GM18498 (cell line): ENCODE data around the gene MAJIN.

Experiments used
- ATAC-seq: cut with Tn5 transposase; IDR thresholded peaks from one replicate; pipeline ENCODE4 v1.9.1; 2021; ENCODE audit warnings: mild to moderate bottlenecking, moderate library complexity; ENCODE audit not compliant: unreplicated experiment

Gene MAJIN

DNA sequence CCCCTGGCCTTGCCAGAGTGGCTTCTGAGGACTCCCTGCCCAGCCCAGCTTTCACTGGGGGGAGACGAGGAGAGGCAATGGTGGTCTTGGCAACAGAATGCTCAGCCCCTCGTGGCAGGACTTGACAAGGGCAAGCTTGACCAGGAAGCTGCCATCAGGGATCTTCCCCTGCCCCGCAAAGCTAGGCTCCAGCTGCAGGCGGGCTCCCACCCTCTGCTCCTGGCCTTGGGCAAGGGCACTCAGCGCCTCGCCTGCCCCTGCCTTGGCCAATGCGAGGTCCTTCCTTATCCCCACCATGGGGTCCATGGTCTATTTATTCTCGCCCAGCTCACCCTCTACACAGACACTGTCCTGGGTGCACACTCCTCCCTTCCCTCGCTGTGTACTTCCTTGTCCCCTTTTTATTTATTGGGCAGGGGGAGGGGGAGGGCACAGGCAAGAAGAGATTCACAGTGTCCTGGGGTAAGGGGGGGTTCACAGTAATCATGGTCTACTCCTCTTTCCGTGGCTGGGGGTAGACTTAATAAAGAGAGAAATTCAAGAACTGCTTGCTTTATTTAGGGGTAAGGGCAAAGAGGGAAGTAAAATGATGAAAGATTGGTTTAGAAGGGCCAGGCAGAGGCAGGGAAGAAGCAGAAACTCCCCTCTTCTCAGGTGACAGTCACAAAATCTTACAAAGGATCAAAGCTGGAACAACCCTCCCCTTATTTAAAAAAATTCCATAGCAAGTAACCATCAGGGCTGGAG, 37.8 kb downstream of the MAJIN start:
- ATAC-seq, result no peak

DNA sequence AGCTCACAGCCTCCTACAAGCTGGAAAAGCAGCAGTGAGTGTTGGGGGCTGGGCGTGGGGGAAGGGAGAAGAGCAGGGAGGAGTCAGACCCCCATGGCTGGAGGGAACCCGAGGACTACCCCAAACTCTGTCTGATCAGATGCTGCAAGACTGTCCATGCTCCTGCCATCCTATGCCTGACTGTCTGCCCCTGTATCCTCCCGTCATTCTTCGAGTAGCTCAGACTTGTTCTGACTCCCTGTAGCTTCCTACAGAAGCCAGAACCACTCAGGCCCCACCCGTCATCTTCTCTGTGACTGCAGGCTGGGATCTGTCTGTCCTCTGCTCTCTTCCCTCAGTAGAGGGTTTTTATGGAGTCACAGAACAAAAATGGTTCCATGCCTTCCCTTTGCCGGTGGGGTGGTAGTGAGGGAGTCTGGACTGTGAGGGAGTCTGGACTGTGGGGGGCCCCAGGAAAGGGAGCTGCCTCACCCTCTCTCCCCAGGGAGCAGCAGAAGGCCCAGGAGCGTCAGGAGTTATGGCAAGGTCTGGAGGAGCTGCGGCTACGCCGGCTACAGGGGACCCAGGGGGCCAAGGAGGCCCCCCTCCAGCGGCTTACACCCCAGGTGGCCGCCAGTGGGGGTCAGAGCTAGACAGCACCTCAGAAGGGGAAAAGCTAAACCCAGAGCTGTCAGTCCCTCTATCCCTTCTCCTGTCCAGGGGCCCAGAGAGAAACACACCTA, 38.5 kb downstream of the MAJIN start:
- ATAC-seq, result no peak

DNA sequence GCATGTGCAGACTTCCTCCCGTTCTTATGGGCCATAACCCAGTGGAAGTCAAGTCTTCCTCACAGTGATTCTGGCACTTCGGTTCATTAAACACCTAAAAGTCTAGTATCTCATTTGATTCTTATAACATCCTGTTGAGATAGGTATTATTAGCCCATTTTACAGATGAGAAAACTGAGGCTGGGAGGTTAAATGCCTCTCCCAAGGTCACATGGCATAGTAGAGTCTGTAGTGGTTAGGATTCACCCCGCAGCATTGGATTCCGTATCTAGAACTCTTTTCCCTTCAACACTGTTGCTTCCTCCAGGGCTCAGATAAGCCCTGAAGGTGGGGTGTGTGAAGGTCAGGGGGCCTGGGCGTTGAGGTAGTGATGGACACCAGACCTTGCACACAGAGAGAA, 39.6 kb downstream of the MAJIN start:
- no peak for ATAC-seq

- ATAC-seq, result no peak
Measured at GRCh38 chr11:64931290-64931689, 40.6 kb downstream of the MAJIN start.

DNA sequence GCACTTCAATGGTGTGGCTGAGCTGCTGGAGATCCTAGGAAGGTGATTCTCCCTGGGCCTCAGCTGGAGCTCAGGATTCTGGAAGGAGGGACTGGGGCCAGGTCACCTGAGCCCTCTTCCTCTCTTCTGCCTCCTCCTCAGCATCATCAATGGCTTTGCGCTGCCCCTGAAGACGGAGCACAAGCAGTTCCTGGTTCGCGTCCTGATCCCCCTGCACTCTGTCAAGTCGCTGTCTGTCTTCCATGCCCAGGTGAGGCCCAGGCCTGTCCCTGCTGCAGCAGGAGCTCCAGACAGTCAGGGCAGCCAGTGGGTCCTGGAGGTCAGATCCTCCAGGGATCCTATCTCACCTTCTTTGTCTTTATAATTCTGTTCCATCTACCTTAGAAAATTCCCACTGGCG, 41.6 kb downstream of the MAJIN start:
- no peak for ATAC-seq

- no peak for ATAC-seq
Measured at GRCh38 chr11:64929625-64930024, 42.3 kb downstream of the MAJIN start.

GRCh38 chr11:64928957-64929356, 43.0 kb downstream of the MAJIN start:
- ATAC-seq, result no peak

DNA sequence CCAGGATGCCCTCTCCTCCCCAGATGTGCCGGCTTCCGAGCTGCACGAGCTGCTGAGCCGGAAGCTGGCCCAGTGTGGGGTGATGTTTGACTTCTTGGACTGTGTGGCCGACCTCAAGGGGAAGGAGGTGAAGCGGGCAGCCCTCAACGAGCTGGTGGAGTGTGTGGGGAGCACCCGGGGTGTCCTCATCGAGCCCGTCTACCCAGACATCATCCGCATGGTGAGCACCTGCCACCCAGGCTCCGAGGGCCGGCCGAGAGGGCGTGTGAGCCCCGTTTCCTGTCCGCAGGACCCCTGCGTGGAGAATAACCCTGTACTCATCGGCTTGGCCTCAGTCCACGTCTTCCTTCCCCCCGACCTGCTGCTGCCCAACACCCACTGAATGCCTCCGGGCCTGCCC, 45.2 kb downstream of the MAJIN start:
- ATAC-seq, result no peak

- no peak for ATAC-seq
Measured at GRCh38 chr11:64925536-64926436, 46.1 kb downstream of the MAJIN start.

GRCh38 chr11:64924910-64925284, 47.0 kb downstream of the MAJIN start:
- ATAC-seq, result peak; percentile 5

- ATAC-seq, result peak; percentile 86
Measured at GRCh38 chr11:64923944-64924909, 47.7 kb downstream of the MAJIN start, which contains the start of gene PPP2R5B. PPP2R5B (plus strand) TSS chr11:64924689; CDS start chr11:64925735, 1,046 bp downstream.

DNA sequence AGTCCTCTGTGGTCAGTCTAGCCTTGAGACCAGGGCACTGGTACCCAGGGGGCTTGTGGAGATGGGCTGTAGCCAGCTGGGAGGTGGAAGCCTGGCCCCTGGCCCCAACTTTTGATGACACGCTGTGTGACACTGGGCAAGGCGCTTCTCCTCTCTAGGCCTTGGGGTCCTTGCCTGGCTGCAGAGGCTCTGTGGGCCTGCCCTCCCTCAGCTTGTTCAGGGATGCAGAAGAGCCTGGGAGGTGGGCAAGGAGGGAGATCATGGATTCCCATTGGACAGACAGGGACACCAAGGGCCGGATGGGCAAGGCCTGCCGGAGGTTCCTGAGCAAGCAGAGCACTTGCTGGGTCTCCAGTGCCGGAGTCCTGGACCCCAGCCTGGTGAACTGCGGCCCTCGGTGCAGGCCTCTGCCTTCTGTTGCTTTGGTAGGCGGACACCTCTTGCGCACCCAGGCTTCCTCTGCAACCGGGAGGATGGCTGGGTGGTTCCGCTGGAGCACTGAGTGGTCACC, 48.7 kb downstream of the MAJIN start:
- ATAC-seq, result no peak

DNA sequence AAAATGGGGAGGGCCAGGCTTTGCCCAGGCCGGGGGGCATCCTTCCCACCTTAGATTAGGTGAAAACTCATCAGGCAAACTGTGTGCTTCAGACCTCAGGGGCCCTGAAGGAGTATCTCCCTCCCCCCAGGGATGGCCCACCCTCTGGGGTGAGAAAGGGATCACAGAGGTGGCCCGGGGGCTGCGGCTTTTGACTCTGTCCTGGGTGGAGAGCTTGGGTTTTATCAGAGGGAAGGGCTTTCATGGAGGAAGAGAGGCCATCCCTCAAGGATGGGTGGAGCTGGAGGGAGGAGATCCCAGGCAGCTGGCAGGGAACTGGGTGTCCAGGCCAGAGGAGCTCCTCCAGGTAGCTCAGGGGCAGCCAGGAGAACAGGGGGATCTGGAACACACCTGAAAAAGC, 50.5 kb downstream of the MAJIN start:
- no peak for ATAC-seq

DNA sequence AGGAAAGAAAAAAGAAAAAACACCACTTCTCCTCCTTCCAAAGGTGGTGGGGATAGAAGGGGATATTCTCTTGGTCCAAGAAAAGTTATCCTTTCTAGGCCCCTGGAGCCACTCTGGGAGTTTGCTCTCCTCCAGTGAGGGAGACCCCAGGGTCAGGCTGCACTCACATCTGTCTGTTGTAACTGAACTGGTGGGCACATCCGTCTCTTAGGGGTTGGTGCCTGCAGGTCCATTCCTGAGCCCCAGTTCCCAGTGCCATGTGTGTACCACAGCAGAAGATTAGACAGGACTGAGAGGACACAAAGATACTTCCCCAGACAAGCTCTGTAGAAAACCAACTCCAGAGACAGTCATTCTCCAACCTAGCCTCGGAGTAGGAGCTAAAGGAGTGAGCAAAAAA, 51.8 kb downstream of the MAJIN start:
- no peak for ATAC-seq

DNA sequence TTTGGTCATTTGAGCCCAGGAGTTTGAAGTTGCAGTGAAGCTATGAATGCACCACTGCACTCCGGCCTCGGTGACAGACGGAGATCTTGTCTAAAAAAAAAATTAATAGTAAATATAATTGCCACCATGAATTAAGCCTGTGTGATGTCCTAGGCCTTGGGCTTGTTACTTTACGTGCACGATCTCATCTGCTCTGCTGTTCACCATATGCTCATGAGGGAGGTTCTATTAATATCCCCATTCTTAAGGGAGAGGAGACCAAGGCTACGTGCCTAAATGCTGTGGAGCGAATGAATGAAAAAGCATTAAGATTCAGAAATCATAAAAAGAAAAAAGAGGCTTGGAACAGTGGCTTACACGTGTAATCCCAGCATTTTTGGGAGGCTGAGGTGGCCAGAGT, 52.3 kb downstream of the MAJIN start:
- ATAC-seq, result no peak

- no peak for ATAC-seq
Measured at GRCh38 chr11:64918017-64918416, 53.9 kb downstream of the MAJIN start.

DNA sequence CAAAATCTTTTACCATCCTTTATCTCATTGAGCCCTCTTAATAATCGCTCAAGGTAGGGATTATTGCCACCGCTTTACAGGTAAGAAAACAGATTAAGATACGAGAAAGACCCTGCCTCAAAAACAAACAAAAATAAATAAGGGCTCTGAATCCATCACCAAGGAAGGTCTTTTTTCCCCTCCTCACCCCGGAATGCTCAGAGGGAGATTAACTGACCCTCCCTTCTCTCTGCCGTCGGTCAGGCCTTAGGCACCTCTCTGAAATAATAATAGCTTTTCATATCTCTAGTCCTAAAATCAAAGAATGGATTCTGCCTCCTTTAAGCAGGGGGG, 54.3 kb downstream of the MAJIN start:
- no peak for ATAC-seq

GRCh38 chr11:64916775-64917662, 54.9 kb downstream of the MAJIN start, which contains the start of gene ATG2A:
ATG2A (minus strand) TSS chr11:64917209; CDS start chr11:64917135, 74 bp downstream.
- peak; percentile 90 for ATAC-seq
